Breast epithelium (tissue), 3 donors: ENCODE measurements around the gene DCXR.

Experiments used
- POLR2A ChIP-seq: fragments of 450-650 bp; IDR thresholded peaks from one replicate; pipeline ENCODE4 v1.6.1; 2016; ENCODE audit warnings: antibody characterized with exemption, mild to moderate bottlenecking, moderate library complexity
- POLR2AphosphoS5 ChIP-seq, 3 donors: sonication (generic); formaldehyde crosslinking; IDR thresholded peaks; one replicate each; pipeline ENCODE4 v1.6.1; 2017; ENCODE audit warnings: antibody characterized with exemption in 3 of 3
- TF ChIP-seq, protein P1 (sequence below), 3 donors: fragments of 450-650 bp; IDR thresholded peaks; one replicate each; pipeline ENCODE4 v1.5.1; 2016 to 2017; ENCODE audit warnings: antibody characterized with exemption in 3 of 3, mild to moderate bottlenecking in 3 of 3, moderate library complexity in 3 of 3

GRCh38 chr17:82064433-82065192 lies 27.1 kb upstream of the DCXR start:
- TF ChIP-seq, protein P1, sequence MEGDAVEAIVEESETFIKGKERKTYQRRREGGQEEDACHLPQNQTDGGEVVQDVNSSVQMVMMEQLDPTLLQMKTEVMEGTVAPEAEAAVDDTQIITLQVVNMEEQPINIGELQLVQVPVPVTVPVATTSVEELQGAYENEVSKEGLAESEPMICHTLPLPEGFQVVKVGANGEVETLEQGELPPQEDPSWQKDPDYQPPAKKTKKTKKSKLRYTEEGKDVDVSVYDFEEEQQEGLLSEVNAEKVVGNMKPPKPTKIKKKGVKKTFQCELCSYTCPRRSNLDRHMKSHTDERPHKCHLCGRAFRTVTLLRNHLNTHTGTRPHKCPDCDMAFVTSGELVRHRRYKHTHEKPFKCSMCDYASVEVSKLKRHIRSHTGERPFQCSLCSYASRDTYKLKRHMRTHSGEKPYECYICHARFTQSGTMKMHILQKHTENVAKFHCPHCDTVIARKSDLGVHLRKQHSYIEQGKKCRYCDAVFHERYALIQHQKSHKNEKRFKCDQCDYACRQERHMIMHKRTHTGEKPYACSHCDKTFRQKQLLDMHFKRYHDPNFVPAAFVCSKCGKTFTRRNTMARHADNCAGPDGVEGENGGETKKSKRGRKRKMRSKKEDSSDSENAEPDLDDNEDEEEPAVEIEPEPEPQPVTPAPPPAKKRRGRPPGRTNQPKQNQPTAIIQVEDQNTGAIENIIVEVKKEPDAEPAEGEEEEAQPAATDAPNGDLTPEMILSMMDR (IDR thresholded peaks at IDR 0.05), result no peak
- no peak for TF ChIP-seq POLR2AphosphoS5 (IDR thresholded peaks at IDR 0.05)
- TF ChIP-seq POLR2A, result no peak
